ENCODE data around the gene RPL15.

GRCh38 chr3:23879485-23879884 is 37.4 kb upstream of the RPL15 start:
- TF ChIP-seq CTCF (IDR thresholded peaks at IDR 0.05) (no peak), EZH2 (IDR thresholded peaks at IDR 0.05; ENCODE audit: borderline replicate concordance, insufficient read depth, low read depth, low read length, poor library complexity, severe bottlenecking) (no peak)
